Measurements from ENCODE around the gene YBX2.
A peak's percentile ranks its signal among the peaks of the same experiment; 100 is the strongest.

Gene YBX2

GRCh38 chr17:7322520-7323194 is 28.2 kb upstream of the YBX2 start:
- DNase-seq: no peak

GRCh38 chr17:7321466-7321865 is 27.0 kb upstream of the YBX2 start:
- no peak for DNase-seq

GRCh38 chr17:7318121-7318860 is 23.9 kb upstream of the YBX2 start:
- no peak for DNase-seq

DNA sequence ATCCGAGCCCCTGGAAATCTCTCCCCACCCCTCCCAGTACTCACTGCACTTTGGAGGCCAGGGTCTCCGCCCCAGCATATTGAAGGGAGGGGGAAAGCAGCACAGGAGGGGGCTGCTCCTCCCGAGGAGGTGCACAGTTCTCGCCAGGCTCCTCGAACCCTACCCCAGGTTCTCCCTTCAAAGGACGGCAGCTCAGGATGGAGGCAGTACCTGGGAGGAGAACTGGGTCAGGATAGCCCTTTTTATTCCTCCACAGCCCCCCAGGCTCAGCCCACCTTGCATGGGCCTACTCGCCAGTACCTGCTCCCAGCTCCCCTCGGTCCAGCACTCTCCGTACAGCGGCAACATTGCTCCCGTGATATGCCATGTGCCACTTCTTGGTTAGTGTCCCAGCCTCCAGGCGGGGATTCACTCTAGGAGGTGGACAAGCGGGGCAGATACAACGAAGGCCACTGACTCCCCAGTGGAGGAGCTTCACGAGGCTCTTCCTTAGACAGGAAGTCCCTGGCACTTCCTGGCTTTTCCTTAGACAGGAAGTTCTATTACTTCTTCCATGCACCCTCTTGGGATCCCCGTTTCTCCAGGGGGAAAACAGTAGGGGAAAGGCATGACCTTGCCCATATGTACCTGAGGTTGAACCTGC is 22.8 kb upstream of the YBX2 start:
- DNase-seq: no peak

GRCh38 chr17:7315570-7316235 is 21.3 kb upstream of the YBX2 start:
- DNase-seq: no peak

DNA sequence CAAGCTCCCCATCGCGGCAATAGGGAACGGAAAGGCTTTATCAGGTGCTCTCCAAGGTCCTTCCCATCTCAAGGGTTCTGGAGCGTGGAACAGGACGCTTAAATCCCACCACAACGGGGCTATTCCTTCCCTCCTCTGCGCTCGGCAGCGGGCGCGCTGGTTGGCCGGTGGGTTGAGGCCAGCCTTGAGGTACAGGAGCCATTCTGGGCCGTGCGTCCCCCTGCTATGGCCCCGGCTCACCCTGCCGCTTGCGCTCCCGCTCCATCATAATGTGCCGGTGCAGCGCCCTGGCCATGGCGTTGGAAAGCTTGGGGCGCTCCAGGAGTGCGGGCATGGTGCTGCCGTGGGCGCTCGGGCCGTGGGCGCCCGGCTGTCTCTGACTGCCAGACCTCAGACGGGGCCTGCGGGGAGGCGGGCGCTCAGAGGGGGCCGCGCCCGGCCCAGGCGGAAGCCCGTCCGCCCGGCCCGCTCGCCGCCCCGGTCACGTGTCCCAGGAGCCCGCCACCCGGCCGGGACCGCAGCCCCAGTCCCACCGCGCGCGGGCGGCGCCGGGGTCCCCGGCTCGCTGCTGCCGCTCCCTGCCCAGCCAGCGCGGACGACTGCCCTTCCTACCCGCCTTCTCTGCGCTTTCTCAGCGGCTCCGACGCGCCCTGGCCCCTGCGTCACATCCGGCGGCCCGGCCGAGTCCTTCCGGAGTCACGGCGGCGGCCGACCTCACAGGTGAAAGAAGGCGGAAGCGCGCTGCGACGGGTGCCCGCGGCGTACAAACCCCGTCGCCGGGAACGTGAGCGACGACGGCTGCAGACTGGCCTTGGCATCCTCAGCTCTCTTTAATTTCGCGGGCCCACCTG is 20.5 kb upstream of the YBX2 start, which contains the start of gene GPS2:
TSS of gene GPS2 (minus strand) at position 642 of the 851 bp plus-strand sequence. CDS start at position 334, 308 bp downstream.
- peak; percentile 47 to 88 for DNase-seq

DNA sequence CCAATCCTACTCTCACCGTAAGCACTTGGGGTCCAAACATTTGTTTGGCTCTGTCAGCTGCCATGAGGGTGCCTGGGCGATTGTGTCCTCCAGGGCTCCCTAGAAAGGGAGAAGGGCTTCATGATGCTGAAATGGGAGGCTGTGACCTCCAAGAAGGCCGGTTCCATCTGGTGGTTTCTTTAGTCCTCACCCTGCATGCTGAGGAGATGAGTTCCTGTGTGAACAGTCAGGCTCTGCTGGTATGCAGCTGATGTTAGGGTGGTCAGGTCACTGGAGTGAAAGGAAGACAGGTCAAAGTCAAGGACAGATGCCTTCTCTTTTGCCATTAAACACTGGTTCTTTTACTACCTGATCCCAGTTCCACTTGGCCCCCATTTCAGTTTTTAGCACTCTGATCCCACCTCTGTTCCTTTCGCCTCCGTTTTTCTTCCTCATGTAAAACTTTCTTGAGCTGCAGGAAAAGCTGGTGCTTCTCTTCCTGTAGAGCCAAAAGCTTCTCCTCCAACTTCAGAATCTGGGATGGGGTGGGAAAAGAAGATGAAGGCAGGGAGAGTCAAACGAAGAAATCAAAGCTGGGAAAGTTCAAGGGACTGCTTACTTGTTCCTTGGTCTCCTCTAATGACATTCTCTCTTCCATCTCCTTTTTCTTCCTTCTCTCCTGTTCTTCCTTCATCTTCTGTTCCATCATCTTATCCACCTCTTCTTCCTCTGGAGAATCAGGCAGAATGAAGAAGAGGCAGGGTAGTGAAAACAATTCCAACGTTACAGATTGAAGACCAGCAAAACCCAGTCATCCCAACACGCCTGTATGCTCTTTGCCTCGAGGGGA is 19.7 kb upstream of the YBX2 start:
- no peak for DNase-seq

- no peak for DNase-seq
Observed at GRCh38 chr17:7313088-7313889, 18.9 kb upstream of the YBX2 start.

DNA sequence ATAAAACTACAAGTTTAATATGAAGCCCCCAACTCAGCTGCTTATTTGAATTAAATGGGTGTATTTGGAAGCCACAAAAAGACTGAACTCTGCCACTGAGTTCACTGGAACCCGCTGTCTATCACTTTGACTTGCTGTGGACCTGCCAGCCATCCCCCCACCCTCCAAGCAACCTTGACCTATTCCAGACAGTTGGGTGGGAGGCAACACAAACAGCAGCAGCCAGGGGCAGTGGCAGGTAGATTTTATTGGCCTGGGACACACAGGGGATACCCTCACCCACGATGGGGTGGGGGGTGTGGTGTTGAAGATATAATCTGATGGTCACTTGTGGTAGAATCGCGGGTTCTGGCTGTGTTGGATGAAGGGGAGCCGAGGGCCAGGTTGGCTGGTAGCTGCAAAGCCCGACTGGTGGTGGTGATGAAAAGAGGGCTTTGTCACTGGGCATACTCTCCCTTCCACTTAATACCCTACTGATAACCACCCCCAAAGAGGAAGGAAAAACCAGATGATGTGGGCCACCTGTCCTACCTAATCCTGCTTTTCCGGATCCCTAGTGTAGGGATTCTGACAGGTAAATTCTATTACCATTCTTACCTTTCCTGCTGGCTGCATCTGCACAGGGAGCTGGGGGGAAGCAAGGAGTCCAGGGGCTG is 18.1 kb upstream of the YBX2 start:
- no peak for DNase-seq

DNA sequence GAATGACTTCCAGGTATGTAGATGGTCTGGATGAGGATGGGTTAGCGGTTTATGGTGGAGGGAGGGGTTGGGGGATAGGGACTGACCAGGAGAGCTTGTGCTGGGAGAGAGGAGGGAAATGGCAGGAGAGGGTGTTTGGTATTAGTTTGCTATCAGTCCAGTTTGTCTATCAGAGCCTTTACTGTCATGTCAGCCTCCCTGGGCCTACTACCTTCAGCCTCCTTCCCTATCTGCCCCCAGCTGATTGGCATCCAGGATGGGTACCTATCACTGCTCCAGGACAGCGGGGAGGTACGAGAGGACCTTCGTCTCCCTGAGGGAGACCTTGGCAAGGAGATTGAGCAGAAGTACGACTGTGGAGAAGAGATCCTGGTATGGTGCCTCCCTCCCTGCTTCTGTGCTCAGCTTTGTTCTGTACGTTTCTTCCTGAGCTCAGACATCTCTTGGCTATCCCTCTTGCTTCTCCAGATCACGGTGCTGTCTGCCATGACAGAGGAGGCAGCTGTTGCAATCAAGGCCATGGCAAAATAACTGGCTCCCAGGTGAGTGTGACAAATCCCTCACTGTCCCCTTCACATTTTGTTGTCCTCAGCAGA is 16.8 kb upstream of the YBX2 start:
- no peak for DNase-seq

DNA sequence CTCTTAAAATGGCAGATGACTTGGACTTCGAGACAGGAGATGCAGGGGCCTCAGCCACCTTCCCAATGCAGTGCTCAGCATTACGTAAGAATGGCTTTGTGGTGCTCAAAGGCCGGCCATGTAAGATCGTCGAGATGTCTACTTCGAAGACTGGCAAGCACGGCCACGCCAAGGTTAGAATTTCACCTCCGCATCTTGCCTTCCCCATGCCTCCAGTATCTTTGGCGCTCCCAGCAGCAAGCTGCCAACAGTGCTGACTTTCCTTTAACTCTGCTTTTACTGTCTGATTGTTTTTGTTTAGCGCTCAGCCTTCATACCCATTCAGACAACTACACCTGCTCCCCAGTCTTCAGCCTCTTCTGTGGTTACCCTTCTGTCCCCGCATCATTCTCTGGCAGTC is 15.2 kb upstream of the YBX2 start:
- no peak for DNase-seq

DNA sequence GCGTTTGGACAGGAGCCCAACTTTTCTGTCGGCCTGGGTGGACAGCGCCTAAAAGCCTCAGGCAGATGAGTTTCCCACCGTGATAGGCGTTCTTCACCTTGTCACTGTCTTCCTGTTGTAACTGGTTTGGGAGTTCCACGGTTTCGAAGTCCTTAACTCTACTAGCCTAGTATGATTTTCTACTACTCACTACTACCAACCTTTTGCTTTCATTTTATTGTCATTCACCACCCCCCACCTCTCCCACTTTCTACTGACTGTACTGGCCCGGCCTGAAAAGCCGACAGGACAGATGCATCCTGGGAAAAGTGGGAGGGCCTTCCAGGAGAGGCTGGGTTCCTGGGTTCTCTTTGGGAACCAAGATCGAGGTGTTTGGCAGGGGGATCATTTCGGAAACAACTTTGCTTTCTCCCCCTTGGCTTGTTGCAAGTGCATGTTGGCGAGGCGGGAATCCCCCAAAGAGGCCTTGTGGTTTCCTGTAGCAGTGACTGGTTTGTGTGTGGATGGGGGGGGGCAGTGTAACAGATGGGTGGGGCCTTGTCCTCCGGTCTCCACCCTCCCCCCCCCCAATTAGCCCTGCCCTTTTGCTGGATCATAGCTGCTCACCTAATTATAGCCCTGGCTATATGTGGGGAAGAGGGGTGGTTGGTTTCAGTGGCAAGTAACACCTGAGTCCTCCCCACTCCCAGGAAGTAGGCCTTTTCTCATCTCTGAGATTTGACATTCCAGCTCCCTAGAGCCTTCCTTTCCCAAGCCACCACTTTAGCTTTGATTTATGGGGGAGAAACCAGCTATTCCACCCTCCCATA is 14.4 kb upstream of the YBX2 start:
- peak; percentile 54 to 73 for DNase-seq

DNA sequence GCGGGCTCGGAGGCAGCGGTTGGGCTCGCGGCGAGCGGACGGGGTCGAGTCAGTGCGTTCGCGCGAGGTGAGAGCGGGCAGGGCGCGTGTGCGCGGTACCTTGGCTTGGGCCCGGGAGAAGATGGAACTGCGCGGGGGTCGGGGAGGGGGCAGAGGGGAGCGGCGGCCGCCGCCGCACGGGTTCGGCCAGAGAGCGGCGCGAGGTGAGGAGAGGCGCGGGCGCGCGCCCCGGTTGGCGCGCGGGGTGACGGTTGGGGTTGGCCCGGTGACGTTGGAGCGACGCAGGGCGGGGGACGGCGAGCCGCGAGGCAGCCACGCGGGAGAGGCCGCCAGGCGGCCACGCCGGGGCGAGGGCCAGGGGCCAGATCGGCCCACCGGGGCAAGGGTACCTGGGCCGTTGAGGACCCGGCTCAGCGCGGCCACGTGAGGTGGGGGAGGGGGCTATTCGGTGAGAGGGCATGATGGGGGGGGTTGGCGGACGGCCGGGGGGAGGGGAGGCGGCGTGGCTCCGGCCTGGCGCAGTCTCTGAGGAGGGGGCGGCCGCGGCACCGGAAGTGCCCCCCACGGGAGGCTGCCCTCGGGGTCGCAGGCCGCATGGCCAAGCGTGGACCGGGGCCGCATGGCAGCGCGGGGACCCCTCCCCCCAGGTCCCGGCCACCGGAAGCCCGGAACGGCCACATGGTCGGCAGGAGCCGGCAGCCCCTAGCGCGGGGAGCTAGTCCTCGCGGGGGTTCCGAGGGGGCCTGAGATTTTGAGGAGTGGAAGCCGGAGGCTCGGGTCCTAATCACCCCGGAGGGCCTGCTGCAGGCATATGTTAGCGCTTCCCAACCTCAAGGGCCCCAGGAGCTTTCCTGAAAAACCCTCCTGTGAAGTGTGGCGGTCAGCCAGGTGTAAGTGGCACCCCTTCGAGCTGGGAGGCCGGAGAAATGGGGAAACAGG is 13.5 kb upstream of the YBX2 start:
- peak in 1 of 2 experiments; percentile 10 for DNase-seq

DNA sequence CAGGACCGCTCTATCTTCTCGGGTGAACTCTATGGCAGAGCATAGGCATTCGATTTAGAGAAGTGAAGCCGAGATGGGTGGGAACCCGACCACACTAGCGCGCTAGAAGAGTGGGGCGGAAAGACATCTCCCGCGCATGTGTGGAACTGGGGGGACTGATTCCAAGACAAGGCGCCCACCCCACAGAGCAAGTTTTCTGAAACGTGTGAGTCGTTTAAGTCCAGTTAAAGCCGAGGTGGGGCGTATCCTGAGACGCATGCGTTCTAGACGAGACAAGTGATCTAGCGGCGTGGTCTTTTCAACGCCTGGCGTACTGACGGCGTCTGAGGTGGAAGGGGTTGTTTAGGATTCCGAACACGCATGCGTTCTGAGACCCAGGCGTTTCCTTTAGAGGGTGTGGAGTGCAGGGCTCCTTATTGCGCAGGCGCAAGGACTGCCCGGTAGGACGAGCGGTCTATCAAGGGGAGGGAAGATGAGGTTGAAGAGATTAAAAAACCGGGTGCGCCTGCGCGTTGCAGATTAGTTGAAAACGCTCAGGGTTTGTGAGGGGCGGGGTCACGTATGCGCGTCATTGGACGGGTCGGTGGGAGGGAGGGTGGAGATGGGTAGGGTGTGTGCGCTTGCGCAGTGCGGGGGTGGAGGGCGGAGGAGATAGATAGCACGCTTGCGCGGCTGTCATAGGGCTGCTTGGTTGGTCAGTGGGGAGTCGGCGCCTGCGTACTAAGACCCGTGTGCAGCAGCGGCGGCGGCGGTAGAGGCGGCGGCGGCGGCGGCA is 12.7 kb upstream of the YBX2 start, which contains the start of gene EIF5A:
TSS of gene EIF5A (plus strand) at position 718 of the 775 bp plus-strand sequence. CDS start 2,008 bp downstream, outside the sequence.
- peak; percentile 98 to 99 for DNase-seq

DNA sequence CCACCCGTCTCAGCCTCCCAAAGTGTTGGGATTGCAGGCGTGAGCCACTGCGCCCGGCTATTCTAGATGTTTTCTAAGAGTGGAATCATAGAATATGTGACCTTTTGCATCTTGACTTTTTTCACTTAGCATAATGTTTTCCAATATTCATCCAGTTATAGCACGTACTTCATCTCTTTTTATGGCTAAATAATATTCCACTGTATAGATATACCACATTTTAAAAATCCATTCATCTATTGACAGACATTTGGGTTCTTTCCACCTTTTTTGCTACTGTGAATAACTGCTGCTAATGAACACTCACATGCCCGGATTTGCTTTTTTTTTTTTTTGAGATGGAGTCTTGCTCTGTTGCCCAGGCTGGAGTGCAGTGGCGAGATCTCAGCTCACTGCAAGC is 9.7 kb upstream of the YBX2 start:
- no peak for DNase-seq

DNA sequence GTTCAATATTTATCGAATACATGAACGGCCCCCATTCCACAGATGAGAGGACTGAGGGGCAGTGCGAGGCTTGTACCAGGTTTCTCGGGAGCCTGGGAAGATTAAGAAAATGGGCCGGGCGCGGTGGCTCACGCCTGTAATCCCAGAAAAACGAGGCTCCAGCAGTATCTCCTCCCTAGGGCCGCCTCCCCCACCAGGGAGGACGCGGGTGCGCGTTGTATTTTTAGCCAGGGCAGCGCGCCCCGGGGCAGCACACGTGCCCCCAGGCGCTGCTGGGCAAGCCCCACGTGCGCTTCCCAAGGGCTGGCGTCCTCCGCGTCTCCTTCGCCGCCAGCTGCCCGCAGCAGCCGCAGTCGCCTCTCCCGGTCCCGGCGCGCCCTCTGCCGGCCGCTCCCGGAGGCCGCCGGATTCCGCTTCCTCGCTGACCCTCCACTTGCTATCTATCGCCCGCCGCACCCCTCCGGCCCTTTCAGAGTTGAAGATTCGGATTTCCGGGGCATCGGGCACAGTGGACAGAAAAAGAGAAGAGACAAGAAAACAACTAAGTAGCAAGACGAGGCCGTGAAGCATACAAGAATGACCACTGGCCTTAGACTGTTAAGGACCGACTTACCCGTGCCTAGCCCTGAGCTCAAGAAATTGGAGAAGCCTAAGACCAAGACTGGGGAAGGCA is 1.9 kb upstream of the YBX2 start:
- DNase-seq: peak; percentile 34 to 83
